Embryonic facial prominence (tissue), 1 donor: ENCODE measurements around the gene JOSD2.

ENCODE experiments used
- DNase-seq: peaks from one replicate; pipeline ENCODE4 v3.0.0-alpha.2; 2016; ENCODE audit errors: extremely low spot score

The JOSD2 gene

GRCh38 chr19:50514346-50515167, 3.6 kb upstream of the JOSD2 start:
- no peak for DNase-seq

- no peak for DNase-seq
Observed at GRCh38 chr19:50513746-50514345, 2.9 kb upstream of the JOSD2 start, which contains the start of gene ASPDH. TSS of gene ASPDH (minus strand) at chr19:50513913. CDS start at chr19:50513823, 90 bp downstream.

GRCh38 chr19:50512999-50513745, 2.2 kb upstream of the JOSD2 start:
- DNase-seq: no peak

GRCh38 chr19:50512112-50512998, 1.4 kb upstream of the JOSD2 start:
- DNase-seq: no peak

- peak; percentile 80 for DNase-seq
Observed at GRCh38 chr19:50510700-50511068, 307 bp downstream of the JOSD2 start.

GRCh38 chr19:50510121-50510670, 795 bp downstream of the JOSD2 start:
- no peak for DNase-seq

- DNase-seq: no peak
Observed at GRCh38 chr19:50509366-50509765, 1.6 kb downstream of the JOSD2 start.

GRCh38 chr19:50508843-50509190, 2.2 kb downstream of the JOSD2 start:
- DNase-seq: no peak

GRCh38 chr19:50507376-50507775, 3.6 kb downstream of the JOSD2 start:
- no peak for DNase-seq

- no peak for DNase-seq
Observed at GRCh38 chr19:50506700-50507099, 4.3 kb downstream of the JOSD2 start.

- no peak for DNase-seq
Observed at GRCh38 chr19:50505856-50506611, 5.0 kb downstream of the JOSD2 start.

- no peak for DNase-seq
Observed at GRCh38 chr19:50501568-50502475, 9.2 kb downstream of the JOSD2 start.

GRCh38 chr19:50501186-50501567, 9.8 kb downstream of the JOSD2 start:
- DNase-seq: no peak

- DNase-seq: peak; percentile 4
Observed at GRCh38 chr19:50500753-50501151, 10.2 kb downstream of the JOSD2 start.

GRCh38 chr19:50500060-50500752, 10.8 kb downstream of the JOSD2 start:
- DNase-seq: peak; percentile 5

GRCh38 chr19:50498219-50499056, 12.6 kb downstream of the JOSD2 start:
- DNase-seq: no peak

- DNase-seq: no peak
Observed at GRCh38 chr19:50497022-50497405, 14.0 kb downstream of the JOSD2 start.
